ENCODE results near the gene PITHD1. TPM values are rescaled to one million over a fixed set of nuclear protein-coding genes. Genes with fewer than 3 reads are reported as not detected.

The PITHD1 gene
- total and polyA plus RNA-seq, 2 donors from 2014 or later: 40.4 to 57.7 TPM

- H3K4me1 ChIP-seq (ENCODE audit: control insufficient read depth in 2 of 3, insufficient read depth in 2 of 3, low read depth in 1 of 3, low read length in 3 of 3): peaks cover 0 to 26% (median 5%) of the 10 kb centered on the region in 3 donors
- peaks cover 3 to 19% (median 11%) of the 10 kb centered on the region in 3 donors for H3K36me3 ChIP-seq (ENCODE audit: control insufficient read depth in 2 of 3, insufficient read depth in 3 of 3, low read length in 3 of 3)
- no peak for TF ChIP-seq CTCF (IDR thresholded peaks at IDR 0.05; ENCODE audit: borderline replicate concordance, extremely low read depth, insufficient read depth)
- H3K27ac ChIP-seq (ENCODE audit: low read depth in 2 of 2, low read length in 2 of 2): peak within 1 kb of the TSS; percentile 29 to 69
- peak within 1 kb of the TSS; percentile 38 to 82 (median 73) for H3K9ac ChIP-seq (ENCODE audit: low read length in 3 of 3)
- H3K4me3 ChIP-seq (ENCODE audit: low read length in 3 of 3): peak within 1 kb of the TSS; percentile 84 to 94 (median 93)
- DNase-seq (peak; percentile 93 to 98 (median 95)), FAIRE-seq (no peak)
- no peaks in the 10 kb centered on the region for H3K9me3 ChIP-seq (ENCODE audit: control insufficient read depth in 2 of 3, insufficient read depth in 1 of 3, low read length in 3 of 3)
- intact Hi-C loops (cut with DNase I): no loop called here
- H3K27me3 ChIP-seq (ENCODE audit: control insufficient read depth, insufficient read depth, low read length): no peaks in the 10 kb centered on the region
These were observed 12.7 kb downstream of the PITHD1 start, which contains the start of gene LYPLA2 for GRCh38 chr1:23790696-23791515. TSS of gene LYPLA2 (plus strand) at chr1:23791145. CDS start at chr1:23792683, 1,538 bp downstream.

- Histone ChIP-seq H3K9me3 (ENCODE audit: control insufficient read depth in 2 of 3, insufficient read depth in 1 of 3, low read length in 3 of 3) (no peaks in the 10 kb centered on the region), H3K4me1 (ENCODE audit: control insufficient read depth in 2 of 3, insufficient read depth in 2 of 3, low read depth in 1 of 3, low read length in 3 of 3) (peaks cover 0 to 26% (median 5%) of the 10 kb centered on the region in 3 donors), H3K27me3 (ENCODE audit: control insufficient read depth, insufficient read depth, low read length) (no peaks in the 10 kb centered on the region), H3K27ac (ENCODE audit: low read depth in 2 of 2, low read length in 2 of 2) (peak overlapping the region; percentile 29 to 69), H3K36me3 (ENCODE audit: control insufficient read depth in 2 of 3, insufficient read depth in 3 of 3, low read length in 3 of 3) (peaks cover 0 to 16% (median 10%) of the 10 kb centered on the region in 3 donors), H3K9ac (ENCODE audit: low read length in 3 of 3) (peak overlapping the region; percentile 38 to 82 (median 73)), H3K4me3 (ENCODE audit: low read length in 3 of 3) (peak overlapping the region; percentile 84 to 94 (median 93))
- FAIRE-seq: no peak
- peak; percentile 52 to 83 (median 73) for DNase-seq
- intact Hi-C loops (cut with DNase I): no loop called here
- no peak for TF ChIP-seq CTCF (IDR thresholded peaks at IDR 0.05; ENCODE audit: borderline replicate concordance, extremely low read depth, insufficient read depth)
These were observed 13.4 kb downstream of the PITHD1 start for GRCh38 chr1:23791516-23792047.

GRCh38 chr1:23792151-23792945, 14.1 kb downstream of the PITHD1 start:
- H3K27ac ChIP-seq (ENCODE audit: low read depth in 2 of 2, low read length in 2 of 2): no peak overlapping the region
- peak overlapping the region; percentile 31 to 93 (median 42) for H3K4me3 ChIP-seq (ENCODE audit: low read length in 3 of 3)
- FAIRE-seq: no peak
- no peaks in the 10 kb centered on the region for H3K9me3 ChIP-seq (ENCODE audit: control insufficient read depth in 2 of 3, insufficient read depth in 1 of 3, low read length in 3 of 3)
- peaks cover 0 to 13% (median 7%) of the 10 kb centered on the region in 3 donors for H3K36me3 ChIP-seq (ENCODE audit: control insufficient read depth in 2 of 3, insufficient read depth in 3 of 3, low read length in 3 of 3)
- no peak for TF ChIP-seq CTCF (IDR thresholded peaks at IDR 0.05; ENCODE audit: borderline replicate concordance, extremely low read depth, insufficient read depth)
- no peaks in the 10 kb centered on the region for H3K27me3 ChIP-seq (ENCODE audit: control insufficient read depth, insufficient read depth, low read length)
- peak in 2 of 5 donors; percentile 50 to 76 for DNase-seq
- H3K4me1 ChIP-seq (ENCODE audit: control insufficient read depth in 2 of 3, insufficient read depth in 2 of 3, low read depth in 1 of 3, low read length in 3 of 3): peaks cover 0 to 26% (median 5%) of the 10 kb centered on the region in 3 donors
- peak overlapping the region in 1 of 3 donors; percentile 82 for H3K9ac ChIP-seq (ENCODE audit: low read length in 3 of 3)
- intact Hi-C loops (cut with DNase I): no loop called here
